Measurements from ENCODE around the gene OTUD3. TPM values are rescaled to one million over a fixed set of nuclear protein-coding genes. Genes with fewer than 3 reads are reported as not detected.

The OTUD3 gene
- total and polyA plus RNA-seq, 2 experiments from 2014 or later = 3.0 to 9.3 TPM

GRCh38 chr1:19869929-19870328 is 12.3 kb upstream of the OTUD3 start:
- H3K4me1 ChIP-seq (ENCODE audit: insufficient read depth) = peaks cover 4% of the 10 kb centered on the region
- H3K27me3 ChIP-seq = no peaks in the 10 kb centered on the region
- H4K20me1 ChIP-seq (ENCODE audit: insufficient read depth, poor library complexity, severe bottlenecking) = no peaks in the 10 kb centered on the region
- no peak overlapping the region for H3K4me2 ChIP-seq
- TF ChIP-seq CTCF (IDR thresholded peaks at IDR 0.05; ENCODE audit: poor library complexity) (no peak), EZH2phosphoT487 (IDR thresholded peaks at IDR 0.05; ENCODE audit: low read depth, severe bottlenecking, unreplicated experiment) (no peak), EZH2 (IDR thresholded peaks at IDR 0.05; ENCODE audit: borderline replicate concordance) (no peak)
- 26% methylated on average over 5 of the region's 5 CpGs for WGBS (ENCODE audit: low lambda C conversion rate, missing lambda C conversion rate)
- H3K9me3 ChIP-seq (ENCODE audit: low read depth) = no peaks in the 10 kb centered on the region
- H3K4me3 ChIP-seq = no peak overlapping the region
- no peaks in the 10 kb centered on the region for H3K9me2 ChIP-seq (replicated peaks; ENCODE audit: insufficient read depth)
- H3K27ac ChIP-seq = peak overlapping the region; percentile 85
- no peak overlapping the region for H2AFZ ChIP-seq
- peak; percentile 39 for DNase-seq (ENCODE audit: low spot score)
- H3K79me2 ChIP-seq = no peaks in the 10 kb centered on the region
- H3K36me3 ChIP-seq (replicated peaks; ENCODE audit: insufficient read depth, low read depth) = no peaks in the 10 kb centered on the region

- no peak overlapping the region for H3K4me3 ChIP-seq
- peak overlapping the region; percentile 68 for H3K27ac ChIP-seq
- no peaks in the 10 kb centered on the region for H3K36me3 ChIP-seq (replicated peaks; ENCODE audit: insufficient read depth, low read depth)
- DNase-seq (ENCODE audit: low spot score) = peak; percentile 72
- H2AFZ ChIP-seq = no peak overlapping the region
- peaks cover 4% of the 10 kb centered on the region for H3K4me1 ChIP-seq (ENCODE audit: insufficient read depth)
- 66% methylated on average over 7 of the region's 7 CpGs for WGBS (ENCODE audit: low lambda C conversion rate, missing lambda C conversion rate)
- peak; percentile 41 for TF ChIP-seq CTCF (IDR thresholded peaks at IDR 0.05; ENCODE audit: poor library complexity)
- no peak for TF ChIP-seq EZH2 (IDR thresholded peaks at IDR 0.05; ENCODE audit: borderline replicate concordance)
- no peak for TF ChIP-seq EZH2phosphoT487 (IDR thresholded peaks at IDR 0.05; ENCODE audit: low read depth, severe bottlenecking, unreplicated experiment)
- H3K9me2 ChIP-seq (replicated peaks; ENCODE audit: insufficient read depth) = no peaks in the 10 kb centered on the region
- no peaks in the 10 kb centered on the region for H3K9me3 ChIP-seq (ENCODE audit: low read depth)
- H4K20me1 ChIP-seq (ENCODE audit: insufficient read depth, poor library complexity, severe bottlenecking) = no peaks in the 10 kb centered on the region
- no peaks in the 10 kb centered on the region for H3K27me3 ChIP-seq
- H3K4me2 ChIP-seq = no peak overlapping the region
- H3K79me2 ChIP-seq = no peaks in the 10 kb centered on the region
These were observed 10.0 kb upstream of the OTUD3 start for GRCh38 chr1:19872190-19872589.

- Histone ChIP-seq H3K4me3 (no peak overlapping the region), H3K36me3 (replicated peaks; ENCODE audit: insufficient read depth, low read depth) (no peaks in the 10 kb centered on the region), H3K27me3 (no peaks in the 10 kb centered on the region), H3K4me2 (no peak overlapping the region), H4K20me1 (ENCODE audit: insufficient read depth, poor library complexity, severe bottlenecking) (no peaks in the 10 kb centered on the region), H3K4me1 (ENCODE audit: insufficient read depth) (no peaks in the 10 kb centered on the region), H3K27ac (no peak overlapping the region), H2AFZ (no peak overlapping the region), H3K9me3 (ENCODE audit: low read depth) (no peaks in the 10 kb centered on the region), H3K9me2 (replicated peaks; ENCODE audit: insufficient read depth) (no peaks in the 10 kb centered on the region), H3K79me2 (no peaks in the 10 kb centered on the region)
- TF ChIP-seq CTCF (IDR thresholded peaks at IDR 0.05; ENCODE audit: poor library complexity) = no peak
- TF ChIP-seq EZH2phosphoT487 (IDR thresholded peaks at IDR 0.05; ENCODE audit: low read depth, severe bottlenecking, unreplicated experiment) = no peak
- no peak for TF ChIP-seq EZH2 (IDR thresholded peaks at IDR 0.05; ENCODE audit: borderline replicate concordance)
- no peak for DNase-seq (ENCODE audit: low spot score)
- 80% methylated on average over 16 of the region's 16 CpGs for WGBS (ENCODE audit: low lambda C conversion rate, missing lambda C conversion rate)
These were observed 4.9 kb upstream of the OTUD3 start for GRCh38 chr1:19877181-19877750.

Measured in hepatocyte (in vitro differentiated cells).